ENCODE results near the gene MPP3. TPM values are rescaled to one million over a fixed set of nuclear protein-coding genes. Genes with fewer than 3 reads are reported as not detected.
"Not testable (repeated sequence)": the region's sequence is repeated elsewhere in the genome, so short reads cannot be mapped to it uniquely, and the experiment has no call there.

Gene MPP3
- total RNA-seq, 1 experiment from 2014 or later = 19.9 TPM

GRCh38 chr17:43799047-43799446, 33.9 kb downstream of the MPP3 start:
- intact Hi-C loops (cut with micrococcal nuclease; ENCODE audit: unreplicated experiment) = no loop called here
- CTCF ChIA-PET = interaction anchor here (0.7 kb wide), 1 partner anchor 27 kb away, joined by 4 read pairs; no protein-coding TSS in a partner anchor
- Mint-ChIP-seq H3K4me3 (ENCODE audit: low read depth, unreplicated experiment) (no peak overlapping the region), H3K4me1 (ENCODE audit: low read depth, unreplicated experiment) (no peaks in the 10 kb centered on the region), H3K27ac (ENCODE audit: unreplicated experiment) (no peak overlapping the region), H3K9me3 (ENCODE audit: low read depth, unreplicated experiment) (peaks cover 3% of the 10 kb centered on the region), H3K27me3 (ENCODE audit: unreplicated experiment) (peaks cover 37% of the 10 kb centered on the region), H3K36me3 (ENCODE audit: insufficient read depth, unreplicated experiment) (peaks cover 4% of the 10 kb centered on the region)
- no peak for DNase-seq
- TF ChIP-seq CTCF (IDR thresholded peaks at IDR 0.05; ENCODE audit: unreplicated experiment) = no peak
- BruUV-seq (replicated peaks) = no TSS peak

- DNase-seq = peak; percentile 28
- H3K4me1 Mint-ChIP-seq (ENCODE audit: low read depth, unreplicated experiment); intact Hi-C loops (cut with micrococcal nuclease; ENCODE audit: unreplicated experiment); H3K27ac Mint-ChIP-seq (ENCODE audit: unreplicated experiment); H3K36me3 Mint-ChIP-seq (ENCODE audit: insufficient read depth, unreplicated experiment); BruUV-seq (replicated peaks); H3K9me3 Mint-ChIP-seq (ENCODE audit: low read depth, unreplicated experiment); H3K4me3 Mint-ChIP-seq (ENCODE audit: low read depth, unreplicated experiment): not testable (repeated sequence)
- H3K27me3 Mint-ChIP-seq (ENCODE audit: unreplicated experiment) = peaks cover 41% of the 10 kb centered on the region
- CTCF ChIA-PET = interaction anchor here (1.4 kb wide), 1 partner anchor 48 kb away, joined by 4 read pairs; no protein-coding TSS in a partner anchor
Measured at GRCh38 chr17:43798024-43798423, 34.9 kb downstream of the MPP3 start.

DNA sequence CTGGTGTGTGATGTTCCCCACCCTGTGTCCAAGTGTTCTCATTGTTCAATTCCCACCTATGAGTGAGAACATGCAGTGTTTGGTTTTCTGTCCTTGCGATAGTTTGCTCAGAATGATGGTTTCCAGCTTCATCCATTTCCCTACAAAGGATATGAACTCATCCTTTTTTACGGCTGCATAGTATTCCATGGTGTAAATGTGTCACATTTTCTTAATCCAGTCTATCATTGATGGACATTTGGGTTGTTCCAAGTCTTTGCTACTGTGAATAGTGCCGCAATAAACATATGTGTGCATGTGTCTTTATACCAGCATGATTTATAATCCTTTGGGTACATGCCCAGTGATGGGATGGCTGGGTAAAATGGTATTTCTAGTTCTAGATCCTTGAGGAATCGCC, 40.3 kb downstream of the MPP3 start:
- BruUV-seq (replicated peaks); CTCF ChIA-PET; H3K4me3 Mint-ChIP-seq (ENCODE audit: low read depth, unreplicated experiment); DNase-seq; intact Hi-C loops (cut with micrococcal nuclease; ENCODE audit: unreplicated experiment); H3K27ac Mint-ChIP-seq (ENCODE audit: unreplicated experiment); H3K36me3 Mint-ChIP-seq (ENCODE audit: insufficient read depth, unreplicated experiment); H3K9me3 Mint-ChIP-seq (ENCODE audit: low read depth, unreplicated experiment): not testable (repeated sequence)
- Mint-ChIP-seq H3K27me3 (ENCODE audit: unreplicated experiment) (peaks cover 40% of the 10 kb centered on the region), H3K4me1 (ENCODE audit: low read depth, unreplicated experiment) (peaks cover 12% of the 10 kb centered on the region)

DNA sequence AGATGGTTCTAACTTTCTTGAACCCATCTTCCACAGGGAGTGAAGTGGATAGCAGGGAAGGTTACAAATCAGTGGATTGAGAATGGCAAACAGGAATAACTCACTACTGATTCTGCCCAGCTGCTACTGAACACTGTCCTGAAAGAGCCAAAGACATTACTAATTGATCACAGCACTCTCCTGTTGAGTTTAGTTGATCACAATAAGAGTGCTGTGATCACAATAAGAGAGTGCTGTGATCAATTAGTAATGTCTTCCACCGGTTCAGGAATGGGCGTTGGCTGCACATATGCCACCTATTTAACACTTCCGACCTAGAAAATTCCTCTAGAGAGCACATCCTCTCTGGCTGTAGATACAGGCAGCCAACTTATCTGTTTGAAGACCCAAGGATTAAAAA, 41.4 kb downstream of the MPP3 start:
- Mint-ChIP-seq H3K27me3 (ENCODE audit: unreplicated experiment) (peaks cover 30% of the 10 kb centered on the region), H3K36me3 (ENCODE audit: insufficient read depth, unreplicated experiment) (no peaks in the 10 kb centered on the region), H3K9me3 (ENCODE audit: low read depth, unreplicated experiment) (peaks cover 2% of the 10 kb centered on the region), H3K4me3 (ENCODE audit: low read depth, unreplicated experiment) (no peak overlapping the region), H3K27ac (ENCODE audit: unreplicated experiment) (no peak overlapping the region), H3K4me1 (ENCODE audit: low read depth, unreplicated experiment) (peaks cover 12% of the 10 kb centered on the region)
- CTCF ChIA-PET = interaction anchor here (0.6 to 2.0 kb wide), 2 partner anchors 54 to 264 kb away, joined by 3 to 10 read pairs; no protein-coding TSS in a partner anchor
- intact Hi-C loops (cut with micrococcal nuclease; ENCODE audit: unreplicated experiment) = no loop called here
- peak; percentile 40 for DNase-seq
- no peak for TF ChIP-seq CTCF (IDR thresholded peaks at IDR 0.05; ENCODE audit: unreplicated experiment)
- no TSS peak for BruUV-seq (replicated peaks)

DNA sequence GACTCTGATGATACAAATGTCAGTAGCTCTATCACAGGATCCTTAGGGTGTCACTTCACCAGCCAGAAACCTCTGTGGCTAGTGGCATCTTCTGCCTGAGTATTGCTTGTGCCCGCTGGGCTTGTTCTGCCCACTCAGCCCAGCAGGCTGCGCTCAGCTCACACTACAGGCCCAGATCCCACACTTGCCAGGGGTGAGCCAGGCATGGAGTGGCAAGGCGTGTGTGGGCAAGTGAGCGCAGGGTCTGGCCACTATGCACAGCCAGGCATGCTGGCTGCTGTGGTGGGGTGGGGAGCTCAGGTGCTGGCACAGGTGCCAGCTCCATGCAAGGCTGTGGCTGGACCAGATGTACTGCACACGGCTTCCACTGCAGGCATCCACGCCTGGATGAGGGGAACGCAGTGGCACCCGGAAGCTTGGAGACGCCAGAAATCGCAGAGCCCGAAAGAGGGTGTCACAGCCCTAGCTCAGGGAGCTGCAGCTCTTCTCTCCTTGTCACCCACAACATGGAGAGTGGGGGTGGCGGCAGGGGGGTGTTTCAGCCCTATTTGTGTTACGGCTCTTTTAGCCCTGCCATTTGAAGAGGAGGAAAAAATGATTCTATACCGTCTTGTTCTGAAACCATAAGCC, 42.5 kb downstream of the MPP3 start:
- BruUV-seq (replicated peaks) = no TSS peak
- H3K4me3 Mint-ChIP-seq (ENCODE audit: low read depth, unreplicated experiment) = no peak overlapping the region

More for the DNA sequence above, 42.5 kb downstream of the MPP3 start:
- intact Hi-C loops (cut with micrococcal nuclease; ENCODE audit: unreplicated experiment) = no loop called here
- H3K9me3 Mint-ChIP-seq (ENCODE audit: low read depth, unreplicated experiment) = peaks cover 2% of the 10 kb centered on the region
- no peaks in the 10 kb centered on the region for H3K36me3 Mint-ChIP-seq (ENCODE audit: insufficient read depth, unreplicated experiment)
- TF ChIP-seq CTCF (IDR thresholded peaks at IDR 0.05; ENCODE audit: unreplicated experiment) = no peak
- H3K27me3 Mint-ChIP-seq (ENCODE audit: unreplicated experiment) = peaks cover 19% of the 10 kb centered on the region
- no peak overlapping the region for H3K27ac Mint-ChIP-seq (ENCODE audit: unreplicated experiment)
- peaks cover 12% of the 10 kb centered on the region for H3K4me1 Mint-ChIP-seq (ENCODE audit: low read depth, unreplicated experiment)
- no peak for DNase-seq
- CTCF ChIA-PET = interaction anchor here (0.6 to 2.0 kb wide), 2 partner anchors 56 to 526 kb away, joined by 3 to 10 read pairs; no protein-coding TSS in a partner anchor

All from Calu3 (cell line).